PC-9 (cell line): Measurements from ENCODE around the gene RNF220. TPM values are rescaled to one million over a fixed set of nuclear protein-coding genes. Genes with fewer than 3 reads are reported as not detected.

Experiments used
- BruUV-seq: library from RNA; stranded (reverse); fragments of 400-500 nt; replicated peaks from 2 replicates; lab custom pipeline; 2021; lab: Mats Ljungman, UMichigan
- CTCF ChIA-PET: fragments of 300-600 bp; sonication (Branson Sonifier 250); formaldehyde crosslinking; loops from one replicate; lab custom pipeline; 2022; ENCODE audit warnings: antibody characterized with exemption; lab: Charles Lee
- POLR2A ChIA-PET: fragments of 300-600 bp; sonication (Branson Sonifier 250); formaldehyde crosslinking; loops from one replicate; lab custom pipeline; 2022; ENCODE audit warnings: antibody characterized with exemption; ENCODE audit not compliant: unreplicated experiment; lab: Charles Lee
- DNase-seq, 2 experiments: peaks; one replicate each; pipeline versions ENCODE4 v3.0.0 to v3.0.0-alpha.2; 2015 to 2022; ENCODE audit warnings: mixed read lengths in 1 of 2
- H2AFZ ChIP-seq: fragments of 200-600 bp; sonication (generic); 2 replicates; pipeline ENCODE4 v1.8.1; 2017; ENCODE audit warnings: antibody characterized with exemption
- H3F3A ChIP-seq: fragments of 200-600 bp; sonication (generic); 2 replicates; pipeline ENCODE4 v1.8.1; 2017; ENCODE audit warnings: antibody characterized with exemption, mild to moderate bottlenecking, low read depth; ENCODE audit not compliant: insufficient read depth
- H3K27ac ChIP-seq: fragments of 200-600 bp; sonication (generic); 2 replicates; pipeline ENCODE4 v1.6.1; 2016; ENCODE audit warnings: mixed run types
- H3K27me3 ChIP-seq: fragments of 200-600 bp; sonication (generic); 2 replicates; pipeline ENCODE4 v1.6.1; 2016; ENCODE audit warnings: low read depth, mixed run types; ENCODE audit not compliant: insufficient read depth
- H3K36me3 ChIP-seq: fragments of 200-600 bp; sonication (generic); 2 replicates; pipeline ENCODE4 v1.6.1; 2016; ENCODE audit warnings: low read depth, mixed run types
- H3K4me1 ChIP-seq: fragments of 200-600 bp; sonication (generic); replicated peaks from 2 replicates; pipeline ENCODE4 v1.6.1; 2016; ENCODE audit warnings: mixed run types; ENCODE audit not compliant: insufficient read depth
- H3K4me2 ChIP-seq: fragments of 200-600 bp; sonication (generic); 2 replicates; pipeline ENCODE4 v1.6.1; 2017; ENCODE audit warnings: mixed run types
- H3K4me3 ChIP-seq: fragments of 200-600 bp; sonication (generic); 2 replicates; pipeline ENCODE4 v1.6.1; 2016; ENCODE audit warnings: mixed run types
- H3K79me2 ChIP-seq: fragments of 200-600 bp; sonication (generic); 2 replicates; pipeline ENCODE4 v1.6.1; 2017; ENCODE audit warnings: low read depth, mixed run types
- H3K9me2 ChIP-seq: fragments of 200-600 bp; sonication (generic); 2 replicates; pipeline ENCODE4 v1.8.1; 2017; ENCODE audit warnings: mild to moderate bottlenecking; ENCODE audit not compliant: insufficient read depth
- H3K9me3 ChIP-seq: fragments of 200-600 bp; sonication (generic); 2 replicates; pipeline ENCODE4 v1.8.1; 2016; ENCODE audit warnings: low read depth; ENCODE audit not compliant: insufficient read depth
- H4K20me1 ChIP-seq: fragments of 200-600 bp; sonication (generic); 2 replicates; pipeline ENCODE4 v1.8.1; 2017; ENCODE audit not compliant: insufficient read depth
- CTCF ChIP-seq: fragments of 200-600 bp; sonication (generic); conservative IDR thresholded peaks from 2 replicates; pipeline ENCODE4 v1.6.1; 2017; ENCODE audit warnings: mixed run types, antibody characterized with exemption, mild to moderate bottlenecking, moderate library complexity
- EZH2 ChIP-seq: fragments of 200-600 bp; sonication (generic); IDR thresholded peaks from 2 replicates; pipeline ENCODE4 v1.8.0; 2017; ENCODE audit warnings: antibody characterized with exemption, low read depth
- intact Hi-C: fragments of 100-400 bp; cut with micrococcal nuclease; formaldehyde crosslinking; loops from one replicate; pipeline ENCODE4 v1.10.0; 2022; ENCODE audit not compliant: unreplicated experiment
- total RNA-seq: library from RNA; stranded (reverse); gene quantifications from 2 replicates; pipeline ENCODE4 v1.2.3, GENCODE V29; 2021

RNF220 gene
- total RNA-seq, 1 experiment from 2014 or later: 82.9 TPM

GRCh38 chr1:44604157-44604955 is 199.3 kb downstream of the RNF220 start:
- Histone ChIP-seq H3K9me3 (no peaks in the 10 kb centered on the region), H3F3A (no peaks in the 10 kb centered on the region), H3K4me1 (no peaks in the 10 kb centered on the region), H3K79me2 (no peaks in the 10 kb centered on the region), H3K27ac (no peak overlapping the region), H3K4me2 (no peak overlapping the region), H3K9me2 (no peaks in the 10 kb centered on the region), H3K27me3 (peaks cover 19% of the 10 kb centered on the region; the same call in 1 of the 2 replicates), H2AFZ (no peak overlapping the region), H3K36me3 (no peaks in the 10 kb centered on the region), H3K4me3 (no peak overlapping the region), H4K20me1 (no peaks in the 10 kb centered on the region)
- BruUV-seq: no TSS peak
- intact Hi-C loops: no loop called here
- no peak for DNase-seq
- TF ChIP-seq CTCF (no peak), EZH2 (no peak)
- CTCF ChIA-PET: no interaction called here
- POLR2A ChIA-PET: no interaction called here

DNA sequence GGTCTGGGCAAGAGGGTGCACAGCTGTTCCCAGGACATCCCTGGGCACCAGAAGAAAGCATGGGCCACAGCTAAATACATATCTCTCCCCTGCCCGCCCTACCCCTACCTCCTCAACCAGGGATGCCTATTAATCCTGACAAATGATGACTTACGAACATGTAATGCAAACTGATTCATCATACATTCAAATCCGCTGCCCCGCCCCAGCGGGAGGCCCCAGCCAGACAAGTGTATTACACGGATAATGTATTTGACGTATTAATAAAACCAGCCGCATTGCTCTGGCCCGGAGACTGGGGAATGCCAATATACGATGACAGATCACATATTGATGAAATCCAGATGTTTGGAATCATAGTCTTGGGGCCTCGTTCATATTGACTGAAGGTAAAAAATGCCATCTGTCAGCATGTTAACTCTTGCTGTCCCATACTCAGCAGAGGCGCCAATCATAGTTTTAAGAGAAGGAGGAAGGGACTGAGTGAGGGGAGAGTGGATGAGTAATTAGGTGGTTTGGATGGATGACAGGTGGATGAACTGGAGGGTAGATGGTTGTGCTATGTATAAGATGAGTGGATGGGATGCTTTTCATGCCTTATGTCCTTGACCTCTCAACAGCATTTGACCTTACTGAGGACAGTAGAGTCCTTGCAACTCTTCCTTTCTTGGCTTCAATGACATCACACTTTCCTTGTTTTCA is 201.0 kb downstream of the RNF220 start:
- H3K36me3 ChIP-seq: no peaks in the 10 kb centered on the region
- no peaks in the 10 kb centered on the region for H3K4me1 ChIP-seq
- no peaks in the 10 kb centered on the region for H3K9me3 ChIP-seq
- ChIA-PET CTCF (no interaction called here), POLR2A (no interaction called here)
- no peak overlapping the region for H3K27ac ChIP-seq
- no peaks in the 10 kb centered on the region for H4K20me1 ChIP-seq
- 0 out of 2 replicates have a peak, but pooled peaks cover 10% of the 10 kb centered on the region for H3K27me3 ChIP-seq
- H3K79me2 ChIP-seq: no peaks in the 10 kb centered on the region
- H3K9me2 ChIP-seq: no peaks in the 10 kb centered on the region
- H3K4me2 ChIP-seq: no peak overlapping the region
- no peak for DNase-seq
- BruUV-seq: no TSS peak
- H3F3A ChIP-seq: no peaks in the 10 kb centered on the region
- H3K4me3 ChIP-seq: no peak overlapping the region
- TF ChIP-seq EZH2 (no peak), CTCF (no peak)
- intact Hi-C loops: no loop called here
- no peak overlapping the region for H2AFZ ChIP-seq

- Histone ChIP-seq H3K4me3 (no peak overlapping the region), H3K79me2 (no peaks in the 10 kb centered on the region), H4K20me1 (no peaks in the 10 kb centered on the region), H3K9me2 (no peaks in the 10 kb centered on the region), H2AFZ (no peak overlapping the region), H3K27me3 (0 out of 2 replicates have a peak, but pooled peaks cover 7% of the 10 kb centered on the region), H3K36me3 (no peaks in the 10 kb centered on the region), H3K9me3 (no peaks in the 10 kb centered on the region), H3F3A (no peaks in the 10 kb centered on the region), H3K4me1 (no peaks in the 10 kb centered on the region), H3K4me2 (no peak overlapping the region), H3K27ac (no peak overlapping the region)
- no peak for DNase-seq
- BruUV-seq: no TSS peak
- intact Hi-C loops: no loop called here
- ChIA-PET POLR2A (no interaction called here), CTCF (no interaction called here)
- TF ChIP-seq EZH2: no peak
- no peak for TF ChIP-seq CTCF
Observed at GRCh38 chr1:44606701-44607281, 201.7 kb downstream of the RNF220 start.
